Thyroid gland (tissue), 4 donors: ENCODE measurements around the gene RAI1.

Experiments used
- POLR2A ChIP-seq, 2 donors: fragments of 450-650 bp; IDR thresholded peaks; one replicate each; pipeline ENCODE4 v1.6.1; 2017; ENCODE audit warnings: antibody characterized with exemption in 2 of 2, mild to moderate bottlenecking in 2 of 2, moderate library complexity in 1 of 2
- TF ChIP-seq, protein P1 (sequence below), 6 experiments: fragments of 200-600 bp in 3 of 6; fragments of 450-650 bp in 3 of 6; sonication (generic) in 3 of 6; IDR thresholded peaks; one replicate each; pipeline ENCODE4 v1.5.1; 2016 to 2019; ENCODE audit warnings: antibody characterized with exemption in 6 of 6, mild to moderate bottlenecking in 2 of 6, inconsistent platforms in 1 of 6, moderate library complexity in 1 of 6

DNA sequence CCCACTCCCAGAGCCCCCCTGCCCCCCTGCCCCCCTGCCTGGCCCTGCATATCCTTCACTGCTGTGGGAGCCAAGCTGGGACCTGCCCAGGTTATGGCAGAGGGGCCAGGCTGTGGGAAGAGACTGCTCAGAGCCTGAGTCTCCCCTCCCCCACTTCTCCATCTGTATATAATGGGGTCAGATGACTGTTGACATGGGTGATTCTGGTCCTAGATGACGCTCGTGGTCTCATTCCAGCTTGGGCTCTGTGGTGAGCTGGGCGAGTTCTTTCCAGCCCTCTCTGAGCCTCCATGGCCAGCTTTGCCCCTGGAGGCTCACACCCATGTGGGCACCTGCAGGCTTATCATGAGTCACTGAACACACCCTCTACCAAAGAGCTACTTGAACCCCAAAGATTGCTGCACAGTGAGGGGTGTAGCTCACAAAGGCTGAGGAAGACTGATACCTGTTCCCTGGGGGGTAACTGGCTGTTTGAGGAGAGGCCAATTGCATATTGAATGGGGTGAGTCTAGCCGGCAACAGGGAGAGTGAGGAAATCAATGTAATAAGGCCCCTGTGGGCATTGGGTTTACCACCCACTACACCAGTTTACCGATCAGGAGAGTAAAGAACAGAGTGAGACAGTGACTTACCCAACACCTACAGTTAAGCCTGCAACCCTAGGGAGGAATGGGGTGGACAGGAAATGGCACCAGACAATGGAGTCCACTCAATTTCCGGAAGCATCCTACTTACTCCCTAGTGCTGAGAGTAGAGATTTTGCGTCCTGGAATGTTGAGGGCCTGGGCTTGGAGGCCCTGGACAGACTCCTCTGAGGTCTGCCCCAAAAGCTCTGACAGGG is 159.7 kb downstream of the RAI1 start:
- TF ChIP-seq, protein P1, sequence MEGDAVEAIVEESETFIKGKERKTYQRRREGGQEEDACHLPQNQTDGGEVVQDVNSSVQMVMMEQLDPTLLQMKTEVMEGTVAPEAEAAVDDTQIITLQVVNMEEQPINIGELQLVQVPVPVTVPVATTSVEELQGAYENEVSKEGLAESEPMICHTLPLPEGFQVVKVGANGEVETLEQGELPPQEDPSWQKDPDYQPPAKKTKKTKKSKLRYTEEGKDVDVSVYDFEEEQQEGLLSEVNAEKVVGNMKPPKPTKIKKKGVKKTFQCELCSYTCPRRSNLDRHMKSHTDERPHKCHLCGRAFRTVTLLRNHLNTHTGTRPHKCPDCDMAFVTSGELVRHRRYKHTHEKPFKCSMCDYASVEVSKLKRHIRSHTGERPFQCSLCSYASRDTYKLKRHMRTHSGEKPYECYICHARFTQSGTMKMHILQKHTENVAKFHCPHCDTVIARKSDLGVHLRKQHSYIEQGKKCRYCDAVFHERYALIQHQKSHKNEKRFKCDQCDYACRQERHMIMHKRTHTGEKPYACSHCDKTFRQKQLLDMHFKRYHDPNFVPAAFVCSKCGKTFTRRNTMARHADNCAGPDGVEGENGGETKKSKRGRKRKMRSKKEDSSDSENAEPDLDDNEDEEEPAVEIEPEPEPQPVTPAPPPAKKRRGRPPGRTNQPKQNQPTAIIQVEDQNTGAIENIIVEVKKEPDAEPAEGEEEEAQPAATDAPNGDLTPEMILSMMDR (IDR thresholded peaks at IDR 0.05) = no peak
- no peak for TF ChIP-seq POLR2A (IDR thresholded peaks at IDR 0.05)
